Measurements from ENCODE around the gene ARHGEF38.
A peak's percentile ranks its signal among the peaks of the same experiment; 100 is the strongest.
"Not testable (repeated sequence)": the region's sequence is repeated elsewhere in the genome, so short reads cannot be mapped to it uniquely, and the experiment has no call there.

Gene ARHGEF38

GRCh38 chr4:105650190-105650589 lies 97.8 kb downstream of the ARHGEF38 start:
- DNase-seq (ENCODE audit: low read depth in 2 of 3, low spot score in 2 of 3) = no peak

GRCh38 chr4:105651884-105652283 lies 99.5 kb downstream of the ARHGEF38 start:
- no peak for DNase-seq (ENCODE audit: low read depth in 2 of 3, low spot score in 2 of 3)

- no peak for DNase-seq (ENCODE audit: low read depth in 2 of 3, low spot score in 2 of 3)
Measured at GRCh38 chr4:105652286-105652888, 100.0 kb downstream of the ARHGEF38 start.

GRCh38 chr4:105657117-105657765 lies 104.8 kb downstream of the ARHGEF38 start:
- no peak for DNase-seq (ENCODE audit: low read depth in 2 of 3, low spot score in 2 of 3)

GRCh38 chr4:105659190-105659589 lies 106.8 kb downstream of the ARHGEF38 start:
- no peak for DNase-seq (ENCODE audit: low read depth in 2 of 3, low spot score in 2 of 3)

GRCh38 chr4:105661028-105661427 lies 108.6 kb downstream of the ARHGEF38 start:
- no peak for DNase-seq (ENCODE audit: low read depth in 2 of 3, low spot score in 2 of 3)

- DNase-seq (ENCODE audit: low read depth in 2 of 3, low spot score in 2 of 3) = no peak
Measured at GRCh38 chr4:105662935-105663675, 110.7 kb downstream of the ARHGEF38 start.

GRCh38 chr4:105666693-105667092 lies 114.3 kb downstream of the ARHGEF38 start:
- no peak for DNase-seq (ENCODE audit: low read depth in 2 of 3, low spot score in 2 of 3)

- DNase-seq (ENCODE audit: low read depth in 2 of 3, low spot score in 2 of 3) = no peak
Measured at GRCh38 chr4:105670684-105671083, 118.3 kb downstream of the ARHGEF38 start.

- no peak for DNase-seq (ENCODE audit: low read depth in 2 of 3, low spot score in 2 of 3)
Measured at GRCh38 chr4:105671301-105671700, 118.9 kb downstream of the ARHGEF38 start.

GRCh38 chr4:105674011-105674410 lies 121.6 kb downstream of the ARHGEF38 start:
- DNase-seq (ENCODE audit: low read depth in 2 of 3, low spot score in 2 of 3) = no peak

GRCh38 chr4:105677709-105678108 lies 125.3 kb downstream of the ARHGEF38 start:
- DNase-seq (ENCODE audit: low read depth in 2 of 3, low spot score in 2 of 3) = no peak

- DNase-seq (ENCODE audit: low read depth in 2 of 3, low spot score in 2 of 3) = no peak
Measured at GRCh38 chr4:105679186-105679585, 126.8 kb downstream of the ARHGEF38 start.

- no peak for DNase-seq (ENCODE audit: low read depth in 2 of 3, low spot score in 2 of 3)
Measured at GRCh38 chr4:105683038-105683437, 130.6 kb downstream of the ARHGEF38 start.

- no peak for DNase-seq (ENCODE audit: low read depth in 2 of 3, low spot score in 2 of 3)
Measured at GRCh38 chr4:105686571-105686970, 134.2 kb downstream of the ARHGEF38 start.

GRCh38 chr4:105694812-105695211 lies 142.4 kb downstream of the ARHGEF38 start:
- not testable (repeated sequence) for DNase-seq (ENCODE audit: low read depth in 2 of 3, low spot score in 2 of 3)

GRCh38 chr4:105695832-105696231 lies 143.4 kb downstream of the ARHGEF38 start:
- not testable (repeated sequence) for DNase-seq (ENCODE audit: low read depth in 2 of 3, low spot score in 2 of 3)

GRCh38 chr4:105698607-105699006 lies 146.2 kb downstream of the ARHGEF38 start:
- no peak for DNase-seq (ENCODE audit: low read depth in 2 of 3, low spot score in 2 of 3)

- no peak for DNase-seq (ENCODE audit: low read depth in 2 of 3, low spot score in 2 of 3)
Measured at GRCh38 chr4:105707782-105708180, 155.4 kb downstream of the ARHGEF38 start.

- DNase-seq (ENCODE audit: low read depth in 2 of 3, low spot score in 2 of 3) = peak; percentile 62 to 80 (median 77)
Measured at GRCh38 chr4:105708181-105709080, 156.0 kb downstream of the ARHGEF38 start, which contains the start of the genes GSTCD and INTS12. Gene GSTCD, plus strand, starts transcription at chr4:105708784. Its CDS starts 8,830 bp downstream, at chr4:105717614. Gene INTS12, minus strand, starts transcription at chr4:105708689. Its CDS starts 8,684 bp downstream, at chr4:105700005.

- DNase-seq (ENCODE audit: low read depth in 2 of 3, low spot score in 2 of 3) = peak in 1 of 3 experiments; percentile 3
Measured at GRCh38 chr4:105709081-105709450, 156.6 kb downstream of the ARHGEF38 start.
